HG03354 (cell line): ENCODE data around the gene ITGA11.

Experiments
- ATAC-seq: cut with Tn5 transposase; IDR thresholded peaks from one replicate; pipeline ENCODE4 v1.9.1; 2021; ENCODE audit warnings: mild to moderate bottlenecking; ENCODE audit not compliant: unreplicated experiment, poor library complexity, severe bottlenecking

ITGA11 gene

GRCh38 chr15:68340726-68341671 is 91.0 kb downstream of the ITGA11 start:
- ATAC-seq: no peak

GRCh38 chr15:68339481-68339880 is 92.5 kb downstream of the ITGA11 start:
- ATAC-seq: no peak

- ATAC-seq: no peak
These were observed 94.1 kb downstream of the ITGA11 start for GRCh38 chr15:68337826-68338225.

- no peak for ATAC-seq
These were observed 95.4 kb downstream of the ITGA11 start for GRCh38 chr15:68336516-68336915.

DNA sequence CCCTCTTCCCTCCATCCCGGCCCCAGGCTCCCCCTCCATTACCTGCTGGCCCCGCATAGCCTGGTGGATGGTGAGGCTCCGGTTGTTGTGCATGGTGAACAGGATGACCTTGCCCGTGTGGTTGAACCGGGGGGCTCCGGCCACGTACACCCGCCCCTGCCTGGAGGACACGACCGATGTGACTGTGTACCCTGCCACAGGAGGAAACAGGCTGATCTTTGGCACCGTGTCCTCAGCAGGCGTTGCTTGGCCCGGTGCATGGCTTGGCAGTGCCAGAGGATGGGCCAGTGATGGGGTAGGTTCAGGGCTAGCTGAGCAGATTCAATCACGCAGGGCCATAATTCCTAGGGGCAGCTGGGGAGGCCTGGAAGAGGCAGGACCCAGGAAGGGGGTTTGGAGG is 96.3 kb downstream of the ITGA11 start:
- no peak for ATAC-seq

DNA sequence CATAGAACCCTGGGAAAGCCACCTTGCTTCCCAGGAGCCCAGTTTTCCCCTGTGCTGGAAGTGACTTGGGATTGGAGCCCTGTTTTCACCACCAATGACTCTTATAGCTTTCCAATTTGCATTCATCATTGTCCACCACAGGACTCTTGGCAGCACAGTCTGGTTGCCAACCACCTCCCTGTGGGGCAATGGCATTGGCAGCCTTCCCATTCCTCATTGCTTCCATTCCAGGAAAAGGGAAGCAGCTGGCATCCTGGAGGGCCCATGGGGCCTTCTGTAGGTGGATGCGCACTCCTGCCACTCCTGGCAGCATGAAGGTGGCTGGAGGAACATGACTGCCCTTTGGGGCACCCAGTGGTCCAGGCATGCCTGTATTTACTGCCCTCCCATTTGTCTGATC is 96.7 kb downstream of the ITGA11 start:
- no peak for ATAC-seq

- ATAC-seq: no peak
These were observed 97.3 kb downstream of the ITGA11 start for GRCh38 chr15:68334661-68335124.

GRCh38 chr15:68333775-68334470 is 98.0 kb downstream of the ITGA11 start:
- no peak for ATAC-seq

- ATAC-seq: no peak
These were observed 99.7 kb downstream of the ITGA11 start for GRCh38 chr15:68332266-68332665.

DNA sequence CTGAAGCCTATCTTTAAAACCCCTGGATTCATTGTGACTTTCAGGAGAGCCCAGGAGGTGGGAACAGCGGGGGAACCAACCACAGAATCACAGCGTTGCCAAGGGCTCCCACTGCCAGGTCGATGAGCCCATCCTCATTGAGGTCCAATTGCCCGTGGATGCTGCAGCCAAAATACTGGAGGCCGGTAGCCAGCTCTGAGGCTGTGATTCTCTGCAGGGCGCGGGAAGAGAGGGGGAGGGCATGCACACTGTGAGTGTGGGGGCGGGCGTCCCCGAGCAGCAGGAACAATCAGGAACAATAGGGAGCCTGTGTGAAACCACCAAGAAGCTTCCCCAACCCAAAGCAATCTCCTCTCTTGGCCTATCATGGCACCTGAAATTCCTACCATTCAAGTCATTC is 101.1 kb downstream of the ITGA11 start:
- no peak for ATAC-seq

GRCh38 chr15:68330416-68330815 is 101.5 kb downstream of the ITGA11 start:
- no peak for ATAC-seq

DNA sequence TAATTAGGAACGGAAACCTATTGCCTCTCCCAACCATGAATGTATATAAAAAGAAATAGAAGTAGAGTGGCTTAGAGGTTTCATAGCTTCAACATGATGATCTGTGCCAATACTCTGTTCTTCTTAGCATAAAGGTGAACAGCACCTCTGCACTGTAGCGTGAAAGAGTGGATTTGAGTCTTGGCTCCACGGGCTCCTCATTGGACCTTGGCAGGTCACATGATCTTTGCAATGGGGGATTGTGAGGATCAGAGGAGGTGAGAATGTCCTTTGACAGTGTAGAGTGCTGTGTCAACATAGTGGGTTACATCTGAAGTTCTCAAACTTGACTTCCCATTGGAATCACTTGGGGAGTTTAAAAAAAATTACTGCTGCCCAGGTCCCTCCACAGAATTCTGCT is 103.0 kb downstream of the ITGA11 start:
- no peak for ATAC-seq

DNA sequence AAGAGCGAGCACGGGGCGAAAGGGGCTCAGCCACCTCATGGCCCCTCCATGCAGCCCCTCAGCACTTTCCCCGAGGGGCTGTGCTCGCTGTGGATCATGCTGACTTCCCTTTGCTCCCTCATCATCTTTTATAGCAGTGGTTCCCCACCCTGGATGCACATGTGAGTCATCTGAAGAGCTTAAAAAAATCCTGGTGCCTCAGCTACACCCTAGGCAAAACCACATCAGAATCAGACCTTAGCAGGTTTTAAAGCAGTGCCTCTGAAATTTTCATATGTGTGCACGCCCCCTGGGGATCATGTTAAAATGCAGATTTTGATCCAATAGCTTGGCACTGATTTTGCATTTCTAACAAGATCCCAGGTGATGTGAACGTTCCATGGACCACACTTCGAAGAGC is 103.5 kb downstream of the ITGA11 start:
- ATAC-seq: no peak

DNA sequence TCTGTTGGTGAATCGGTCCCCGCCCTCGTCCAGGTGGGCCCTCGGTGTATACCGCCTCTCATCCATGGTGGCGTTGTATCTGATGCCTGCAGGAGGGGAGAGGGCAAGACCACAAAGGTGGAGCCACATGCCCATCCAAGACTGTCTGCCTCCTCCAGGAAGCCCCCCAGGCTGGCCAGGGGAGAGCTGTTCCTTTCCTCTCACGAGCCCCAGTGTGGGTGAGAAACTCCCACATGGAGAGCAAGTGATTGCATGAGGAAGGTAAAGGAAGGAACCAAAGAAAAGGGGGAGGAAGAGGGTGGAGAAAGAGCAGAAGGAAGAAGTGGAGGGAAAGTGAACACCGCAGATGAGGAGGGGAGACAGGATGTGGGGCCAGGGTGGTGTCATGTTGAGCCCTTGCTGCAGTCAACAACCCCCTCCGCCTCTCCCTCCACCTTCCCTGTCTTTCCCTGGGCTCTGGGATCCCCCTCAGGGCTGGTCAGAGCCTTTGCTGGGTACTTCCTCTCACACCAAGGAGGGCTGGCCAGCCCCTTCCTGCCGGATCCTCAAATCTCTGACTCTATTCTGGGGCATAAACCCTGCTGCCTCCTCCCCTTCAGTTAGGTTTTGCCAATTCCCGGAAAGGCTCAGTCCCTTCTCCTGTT is 105.1 kb downstream of the ITGA11 start:
- no peak for ATAC-seq

- ATAC-seq: no peak
These were observed 106.2 kb downstream of the ITGA11 start for GRCh38 chr15:68325726-68326125.

GRCh38 chr15:68322796-68323195 is 109.2 kb downstream of the ITGA11 start:
- no peak for ATAC-seq

DNA sequence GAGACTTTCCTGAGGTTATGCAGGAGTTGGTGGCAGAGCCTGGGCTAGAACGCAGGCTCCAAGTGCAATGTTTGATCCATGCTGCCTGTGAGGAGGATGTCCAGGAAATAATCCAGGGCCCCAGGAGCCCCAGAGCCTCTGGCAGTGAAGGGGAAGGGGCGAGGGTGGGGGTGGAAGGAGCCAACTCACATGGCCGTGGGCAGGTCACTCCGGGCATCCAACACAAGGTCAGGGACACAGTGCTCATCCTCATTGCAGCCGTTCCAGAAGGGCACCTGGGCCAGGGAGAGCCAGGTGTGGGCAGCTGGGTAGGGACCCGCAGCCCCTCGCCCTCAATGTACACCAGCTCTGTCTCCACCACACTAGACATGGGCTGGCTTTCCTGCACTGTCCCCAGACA is 110.7 kb downstream of the ITGA11 start:
- no peak for ATAC-seq

- ATAC-seq: no peak
These were observed 112.0 kb downstream of the ITGA11 start for GRCh38 chr15:68319997-68320396.

DNA sequence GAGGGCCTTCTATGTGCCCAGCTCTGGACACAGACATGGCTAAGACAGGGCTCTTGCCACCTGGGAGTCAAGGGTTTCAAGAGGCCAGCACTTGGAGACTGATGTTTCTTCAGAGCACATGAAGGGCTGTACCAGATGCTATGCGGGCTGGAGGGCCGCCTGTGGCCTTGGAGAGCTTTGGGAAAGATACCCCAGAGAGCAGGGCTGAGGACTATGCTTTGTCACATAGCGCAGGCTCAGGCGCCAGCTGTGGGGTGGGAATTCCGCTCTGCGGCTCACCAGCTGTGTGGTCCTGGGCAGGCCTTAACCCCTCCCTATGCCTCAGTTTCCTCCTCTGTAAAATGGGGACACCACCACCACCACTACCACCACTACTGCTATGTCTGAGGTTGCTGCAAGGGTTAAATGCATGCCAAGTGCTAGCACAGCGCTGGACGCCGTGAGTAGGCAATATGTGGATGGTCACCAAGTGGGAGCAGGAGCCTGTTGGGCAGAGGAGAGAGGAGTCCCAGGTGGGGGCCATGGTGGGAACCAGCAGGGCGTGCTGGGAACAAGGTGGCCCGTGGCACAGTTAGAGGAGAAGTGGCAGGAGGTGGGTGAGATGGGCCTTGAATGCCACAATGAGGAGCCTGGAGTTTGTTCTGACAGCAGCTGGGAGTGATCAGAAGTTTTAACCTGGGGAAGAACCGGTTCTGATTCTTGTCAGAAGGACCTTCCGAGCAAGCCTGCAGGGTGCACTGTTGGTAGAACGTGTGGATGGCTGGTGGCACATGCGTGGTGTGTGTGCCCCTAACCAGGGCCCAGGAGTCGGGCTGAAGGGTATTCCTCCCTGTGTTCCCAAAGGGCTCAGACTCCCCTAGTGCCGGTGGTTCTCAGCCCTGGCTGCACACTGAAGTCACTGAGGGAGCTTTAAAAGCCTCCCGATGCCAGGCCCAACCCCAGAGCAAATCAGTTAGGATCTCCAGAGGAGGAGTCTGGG is 112.7 kb downstream of the ITGA11 start:
- ATAC-seq: no peak
